ENCODE measurements around the gene CAMTA1.

Gene CAMTA1

DNA sequence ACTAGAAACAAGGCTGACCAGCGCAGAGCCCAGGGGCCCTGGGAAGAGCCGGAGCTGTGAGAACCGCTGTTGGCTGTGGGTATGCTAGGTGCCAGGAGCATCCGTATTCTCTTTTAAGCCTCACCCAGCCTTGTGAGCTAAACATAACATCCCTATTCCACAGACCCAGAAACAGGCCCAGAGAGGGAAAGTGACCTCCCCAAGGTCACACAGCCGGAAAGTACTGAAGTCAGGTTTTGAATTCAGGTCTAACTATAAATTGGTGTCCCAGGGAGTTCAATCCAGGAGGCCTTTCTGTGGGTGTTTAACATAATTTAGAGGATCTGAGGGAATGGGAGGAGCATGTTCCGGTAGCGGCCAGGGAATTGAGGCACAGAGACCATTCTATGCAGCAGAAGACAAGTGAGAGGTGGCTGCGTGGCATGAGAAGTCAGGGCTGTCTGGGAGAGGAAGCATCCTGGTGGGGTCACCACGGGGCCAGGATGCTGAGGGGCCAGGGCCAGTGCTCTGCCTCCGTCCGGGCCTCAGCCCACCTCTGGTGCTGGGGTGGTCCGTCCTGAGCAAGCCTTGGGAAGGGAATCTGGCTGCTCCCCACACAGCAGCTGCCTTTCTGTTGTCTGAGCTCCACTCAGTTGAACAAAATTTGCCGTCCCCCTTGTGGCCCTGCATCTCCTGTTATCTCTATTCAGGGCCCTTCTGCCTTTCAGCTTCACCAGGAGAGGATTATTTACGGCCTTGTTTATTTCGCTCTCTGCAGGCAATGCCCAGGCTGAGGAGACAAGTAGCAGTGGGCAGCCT is 647.0 kb downstream of the CAMTA1 start:
- Mint-ChIP-seq H3K4me1 (no peaks in the 10 kb centered on the region), H3K27me3 (peaks cover 7% of the 10 kb centered on the region), H3K9me3 (peaks cover 4% of the 10 kb centered on the region), H3K27ac (no peak overlapping the region), H3K4me3 (no peak overlapping the region), H3K36me3 (no peaks in the 10 kb centered on the region)
- no peak for ATAC-seq

DNA sequence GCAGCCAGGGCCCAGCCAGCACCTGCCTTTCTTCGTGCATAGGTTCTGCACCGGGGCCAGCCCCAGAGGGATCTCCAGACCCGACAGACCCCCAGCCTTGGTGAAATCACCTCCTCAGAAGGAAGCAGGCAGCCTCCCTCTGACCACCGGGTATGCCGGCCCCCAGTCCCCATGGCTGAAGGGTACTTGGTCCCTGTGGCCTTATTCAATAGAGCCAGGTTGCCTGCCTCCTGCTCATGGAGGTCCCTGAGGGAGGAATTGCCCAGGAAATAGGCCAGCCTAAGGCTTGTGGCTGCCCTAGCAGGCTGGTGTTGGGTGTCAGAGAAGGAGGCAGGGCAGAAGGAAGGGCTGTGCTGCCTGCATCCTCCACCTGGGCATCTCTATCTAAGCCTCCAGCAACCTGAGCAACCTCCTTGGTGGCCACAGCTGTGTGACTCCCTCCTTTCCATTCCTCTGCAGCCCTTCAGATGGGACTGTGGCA is 647.7 kb downstream of the CAMTA1 start:
- Mint-ChIP-seq H3K27ac (no peak overlapping the region), H3K36me3 (no peaks in the 10 kb centered on the region), H3K4me3 (no peak overlapping the region), H3K9me3 (peaks cover 4% of the 10 kb centered on the region), H3K27me3 (peaks cover 7% of the 10 kb centered on the region), H3K4me1 (no peaks in the 10 kb centered on the region)
- ATAC-seq = no peak

DNA sequence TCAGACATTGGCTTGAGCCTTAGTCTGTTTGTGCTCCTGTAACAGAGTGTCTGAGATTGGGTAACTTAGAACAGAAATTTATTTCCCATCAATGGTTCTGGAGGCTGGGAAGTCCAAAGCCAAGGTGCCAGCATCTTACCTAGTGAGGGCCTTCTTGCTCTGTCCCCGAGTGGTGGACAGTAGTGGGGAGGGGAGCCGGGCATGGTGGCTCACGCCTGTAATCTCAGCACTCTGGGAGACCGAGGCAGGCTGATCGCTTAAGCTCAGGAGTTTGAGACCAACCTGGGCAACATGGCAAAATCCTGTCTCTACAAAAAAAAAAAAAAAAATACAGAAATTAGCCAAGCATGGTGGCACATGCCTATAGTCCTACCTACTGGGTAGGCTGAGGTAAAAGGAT is 649.3 kb downstream of the CAMTA1 start:
- H3K4me3 Mint-ChIP-seq = no peak overlapping the region
- no peak overlapping the region for H3K27ac Mint-ChIP-seq
- H3K4me1 Mint-ChIP-seq = no peaks in the 10 kb centered on the region
- ATAC-seq = no peak
- H3K36me3 Mint-ChIP-seq = no peaks in the 10 kb centered on the region
- peaks cover 4% of the 10 kb centered on the region for H3K9me3 Mint-ChIP-seq
- H3K27me3 Mint-ChIP-seq = peaks cover 7% of the 10 kb centered on the region

DNA sequence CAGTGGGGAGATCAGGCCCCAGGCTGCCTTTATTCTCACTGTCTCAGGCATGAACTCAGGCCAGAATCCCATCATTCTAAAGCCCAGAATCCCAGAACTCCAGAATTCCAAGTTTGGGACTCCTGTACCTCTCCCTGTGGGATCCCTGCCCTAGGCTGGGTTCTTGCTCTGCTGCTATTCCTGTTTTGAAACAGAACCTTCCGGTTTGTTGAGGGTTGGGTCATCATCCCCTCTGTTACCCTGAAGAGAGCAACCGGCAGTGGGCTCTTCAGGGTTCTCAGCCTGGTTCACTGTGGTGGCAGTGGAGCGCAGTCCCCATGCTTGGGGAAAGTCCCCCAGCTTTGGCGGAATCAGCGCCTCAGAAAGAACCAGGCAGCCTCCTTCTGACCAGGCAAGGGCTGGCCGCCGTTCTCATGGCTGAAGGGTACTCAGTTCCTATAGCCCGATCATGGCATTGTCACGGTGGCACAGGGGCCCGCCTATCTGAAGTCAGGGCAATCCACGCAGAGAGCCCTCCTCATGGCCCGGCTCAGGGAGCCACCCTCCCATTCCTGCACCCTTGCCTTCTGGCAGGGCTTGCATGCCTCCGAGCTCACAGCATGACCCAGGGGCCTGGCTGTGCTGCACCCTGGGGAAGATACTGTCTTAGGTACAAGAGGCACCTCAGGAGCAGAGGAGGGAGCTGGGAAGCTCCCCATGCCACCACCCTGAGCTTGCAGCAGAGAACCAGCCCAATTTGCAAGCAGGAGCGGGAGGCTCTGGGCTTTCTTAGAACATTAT is 650.2 kb downstream of the CAMTA1 start:
- no peak for ATAC-seq
- peaks cover 7% of the 10 kb centered on the region for H3K27me3 Mint-ChIP-seq

DNA sequence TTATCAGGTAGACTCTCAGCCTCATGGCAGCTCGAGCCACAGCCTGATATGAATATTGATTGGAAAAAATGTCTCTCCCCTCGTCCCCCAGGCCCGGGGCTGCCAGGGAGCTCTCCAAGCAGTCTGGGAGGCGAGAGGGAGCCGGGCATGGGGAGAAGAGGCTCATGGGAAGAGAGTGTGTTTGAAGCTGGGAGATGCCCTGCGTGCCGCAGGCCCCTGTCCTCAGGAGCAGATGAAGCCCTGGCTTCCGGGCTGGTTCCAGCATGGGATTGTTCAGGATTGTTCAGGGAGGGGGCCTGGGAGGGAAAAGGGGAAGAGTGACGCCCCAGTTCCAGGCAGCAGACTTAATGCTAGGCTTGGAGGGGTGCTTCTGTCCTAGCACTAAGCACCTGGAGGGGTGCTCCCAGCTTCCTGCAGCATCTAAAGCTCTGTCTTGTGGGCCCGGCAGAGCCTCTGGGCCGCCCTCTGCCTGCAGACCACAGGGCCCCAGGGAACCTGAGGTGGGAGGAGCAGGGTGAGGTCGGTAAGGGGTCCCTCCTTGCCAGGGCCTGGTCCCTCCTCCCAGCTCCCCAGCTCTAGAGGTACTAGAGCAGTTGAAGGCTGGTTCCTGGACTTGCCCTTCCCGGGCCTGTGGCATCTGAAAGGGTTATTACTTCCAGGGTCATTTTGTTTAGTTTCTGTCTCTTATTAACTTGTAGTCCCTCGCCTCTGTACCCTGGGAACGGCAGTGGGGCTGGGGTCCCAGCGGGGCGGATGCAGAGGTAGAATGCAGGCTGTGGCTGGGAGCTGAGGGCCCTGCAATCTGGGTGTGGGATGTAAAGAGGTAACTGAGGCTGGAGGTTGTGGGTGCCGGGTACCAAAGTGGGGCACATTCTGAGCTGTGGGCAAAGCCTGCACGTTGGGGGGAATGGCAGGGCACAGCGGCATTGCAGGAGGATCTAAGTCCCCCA is 651.1 kb downstream of the CAMTA1 start:
- no peak overlapping the region for H3K27ac Mint-ChIP-seq
- ATAC-seq = no peak

More for the DNA sequence above, 650.2 kb downstream of the CAMTA1 start:
- Mint-ChIP-seq H3K9me3 (peaks cover 4% of the 10 kb centered on the region), H3K36me3 (no peaks in the 10 kb centered on the region), H3K4me1 (no peaks in the 10 kb centered on the region), H3K27ac (no peak overlapping the region), H3K4me3 (no peak overlapping the region)

DNA sequence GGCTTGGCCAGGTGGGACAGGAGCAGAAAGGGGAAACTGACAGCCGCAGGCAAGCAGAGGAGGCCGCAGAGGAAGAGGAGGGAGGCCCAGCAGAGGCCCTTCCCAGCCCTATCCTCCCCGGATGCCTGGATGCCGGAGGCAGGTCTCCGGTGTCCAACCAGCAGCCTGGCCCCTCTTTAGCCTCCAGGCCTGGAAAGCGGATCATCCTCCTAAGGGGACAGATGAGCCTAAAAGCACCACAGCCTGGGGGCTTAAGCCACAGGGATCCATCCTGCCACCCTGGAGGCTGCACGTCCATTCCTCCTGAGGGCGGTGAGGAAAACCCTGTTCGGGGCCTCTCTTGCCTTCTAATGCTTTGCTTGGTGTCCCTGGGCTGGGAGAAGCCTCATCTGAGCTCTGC is 651.8 kb downstream of the CAMTA1 start:
- Mint-ChIP-seq H3K27me3 (peaks cover 7% of the 10 kb centered on the region), H3K9me3 (peaks cover 4% of the 10 kb centered on the region), H3K27ac (no peak overlapping the region), H3K4me3 (no peak overlapping the region), H3K4me1 (no peaks in the 10 kb centered on the region), H3K36me3 (no peaks in the 10 kb centered on the region)
- no peak for ATAC-seq

More for the DNA sequence above, 651.1 kb downstream of the CAMTA1 start:
- H3K36me3 Mint-ChIP-seq = no peaks in the 10 kb centered on the region
- no peaks in the 10 kb centered on the region for H3K4me1 Mint-ChIP-seq
- peaks cover 4% of the 10 kb centered on the region for H3K9me3 Mint-ChIP-seq
- H3K27me3 Mint-ChIP-seq = peaks cover 7% of the 10 kb centered on the region
- H3K4me3 Mint-ChIP-seq = no peak overlapping the region

DNA sequence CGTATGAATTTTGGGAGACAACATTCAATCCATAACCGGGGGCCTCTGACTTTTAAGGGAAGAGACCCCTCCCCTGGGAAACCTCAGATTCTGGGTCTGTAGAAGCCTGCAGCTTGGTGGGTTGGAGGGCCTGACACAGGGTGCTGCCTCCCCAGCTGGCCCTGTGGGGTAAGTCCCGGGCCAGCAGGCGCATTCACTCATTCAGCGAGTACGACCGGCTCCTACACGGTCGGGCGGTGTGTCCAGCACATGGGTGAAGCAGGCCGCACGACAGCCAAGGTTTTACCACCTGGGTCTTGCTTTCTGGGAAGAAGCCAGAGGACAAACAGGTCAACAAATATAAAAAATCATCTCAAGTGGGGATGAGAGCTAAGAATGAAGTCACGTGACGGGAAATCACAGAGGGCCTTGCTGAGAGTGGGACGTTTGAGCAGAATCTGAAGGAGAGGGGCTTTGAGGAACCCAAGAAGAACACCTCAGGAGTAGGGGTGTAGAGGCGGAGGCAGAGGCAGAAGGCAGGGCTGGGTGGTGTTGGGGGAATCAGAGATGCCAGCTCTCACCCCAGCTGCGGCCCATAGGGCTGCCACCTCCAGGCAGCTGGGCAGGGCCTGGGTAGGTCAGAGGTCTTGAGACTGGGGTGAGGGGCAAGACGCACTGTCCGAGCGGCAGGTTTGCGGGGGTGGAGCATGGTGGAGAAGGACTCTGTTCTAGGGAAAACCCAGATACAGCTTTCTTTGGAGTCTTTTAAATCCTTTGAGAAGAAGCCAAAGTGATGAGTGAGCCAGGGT is 652.5 kb downstream of the CAMTA1 start:
- no peak for ATAC-seq
- no peaks in the 10 kb centered on the region for H3K4me1 Mint-ChIP-seq
- H3K9me3 Mint-ChIP-seq = peaks cover 4% of the 10 kb centered on the region
- peaks cover 7% of the 10 kb centered on the region for H3K27me3 Mint-ChIP-seq
- H3K4me3 Mint-ChIP-seq = no peak overlapping the region
- H3K36me3 Mint-ChIP-seq = no peaks in the 10 kb centered on the region
- H3K27ac Mint-ChIP-seq = no peak overlapping the region

DNA sequence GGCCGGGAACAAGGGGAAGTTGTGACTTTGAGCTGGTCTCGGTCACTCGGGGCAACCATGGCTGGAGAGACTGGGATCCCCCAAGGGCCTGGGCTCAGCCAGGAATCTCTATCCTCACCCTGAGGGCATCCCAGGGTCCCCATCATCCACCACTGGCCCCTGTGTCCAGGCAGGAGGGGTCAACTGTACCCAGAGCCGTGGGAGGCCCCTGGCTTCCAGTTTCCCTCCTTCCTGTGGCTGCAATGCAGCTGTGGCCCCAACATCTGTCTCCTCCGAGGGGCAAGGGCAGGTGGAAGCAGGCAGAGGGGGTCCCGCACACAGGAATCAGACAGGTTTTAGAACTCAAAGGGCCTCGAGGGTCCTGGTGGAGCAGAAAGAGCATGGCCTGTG is 653.1 kb downstream of the CAMTA1 start:
- Mint-ChIP-seq H3K27ac (no peak overlapping the region), H3K27me3 (peaks cover 7% of the 10 kb centered on the region), H3K4me3 (no peak overlapping the region), H3K9me3 (peaks cover 4% of the 10 kb centered on the region), H3K4me1 (no peaks in the 10 kb centered on the region), H3K36me3 (no peaks in the 10 kb centered on the region)
- no peak for ATAC-seq

DNA sequence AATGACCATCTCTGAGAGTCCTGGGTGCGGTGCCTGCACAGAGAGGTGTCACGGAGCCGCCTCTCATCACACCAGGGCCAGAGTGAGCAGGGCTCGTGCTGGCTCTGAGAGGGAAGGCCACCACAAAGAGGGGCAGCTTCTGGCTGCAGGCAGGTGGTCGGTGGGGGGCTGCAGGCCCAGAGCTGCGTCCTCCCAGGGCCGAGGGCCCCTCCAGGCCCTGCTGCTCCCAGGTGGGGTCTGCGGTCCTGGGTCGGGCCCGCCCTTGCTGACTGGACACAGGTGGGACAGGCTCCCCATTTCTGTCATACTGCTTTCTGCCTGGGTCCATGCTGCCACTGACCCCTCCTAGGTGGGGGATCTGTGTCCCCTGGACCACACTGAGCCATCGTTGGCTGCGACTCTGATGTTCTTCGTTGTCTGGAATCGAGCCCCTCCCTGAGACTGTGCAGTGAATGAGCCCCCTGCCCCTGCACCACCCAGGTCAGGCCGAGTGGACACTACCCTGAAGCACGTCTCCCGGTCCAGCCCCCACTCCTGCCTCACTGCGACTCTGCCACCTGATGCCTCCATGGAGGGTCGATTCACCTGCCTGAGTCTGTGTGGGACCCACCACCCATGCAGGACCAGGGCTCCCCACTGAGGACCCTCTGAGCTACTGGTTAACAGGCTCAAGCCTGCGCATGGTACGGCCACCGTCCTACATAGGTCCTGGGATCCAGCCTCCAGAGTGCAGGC is 653.8 kb downstream of the CAMTA1 start:
- no peak overlapping the region for H3K27ac Mint-ChIP-seq
- H3K27me3 Mint-ChIP-seq = peaks cover 7% of the 10 kb centered on the region
- H3K4me1 Mint-ChIP-seq = no peaks in the 10 kb centered on the region
- H3K9me3 Mint-ChIP-seq = peaks cover 2% of the 10 kb centered on the region
- no peaks in the 10 kb centered on the region for H3K36me3 Mint-ChIP-seq
- no peak for ATAC-seq
- H3K4me3 Mint-ChIP-seq = no peak overlapping the region

DNA sequence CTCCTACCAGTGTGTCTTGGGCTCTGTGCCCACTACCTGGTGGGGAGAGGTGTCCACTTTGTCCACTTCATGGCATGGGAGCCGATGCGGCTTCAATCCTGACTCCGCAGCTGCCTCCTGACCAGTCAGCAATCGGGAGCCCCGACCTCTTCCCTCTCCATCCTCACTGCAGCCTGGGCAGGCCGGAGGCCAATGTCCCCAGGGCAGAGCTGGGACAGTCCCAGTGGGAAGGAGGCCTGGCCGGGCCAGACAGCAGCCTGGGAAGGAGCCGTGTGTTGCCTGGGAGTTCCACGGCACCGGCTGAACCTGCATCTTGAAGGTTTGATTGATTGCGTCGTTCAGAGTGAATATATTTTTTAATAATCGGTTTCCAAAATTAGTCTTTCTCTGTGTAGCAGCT is 654.9 kb downstream of the CAMTA1 start:
- no peak for ATAC-seq
- Mint-ChIP-seq H3K27me3 (peaks cover 7% of the 10 kb centered on the region), H3K27ac (no peak overlapping the region), H3K4me1 (no peaks in the 10 kb centered on the region), H3K4me3 (no peak overlapping the region), H3K36me3 (no peaks in the 10 kb centered on the region), H3K9me3 (no peaks in the 10 kb centered on the region)

DNA sequence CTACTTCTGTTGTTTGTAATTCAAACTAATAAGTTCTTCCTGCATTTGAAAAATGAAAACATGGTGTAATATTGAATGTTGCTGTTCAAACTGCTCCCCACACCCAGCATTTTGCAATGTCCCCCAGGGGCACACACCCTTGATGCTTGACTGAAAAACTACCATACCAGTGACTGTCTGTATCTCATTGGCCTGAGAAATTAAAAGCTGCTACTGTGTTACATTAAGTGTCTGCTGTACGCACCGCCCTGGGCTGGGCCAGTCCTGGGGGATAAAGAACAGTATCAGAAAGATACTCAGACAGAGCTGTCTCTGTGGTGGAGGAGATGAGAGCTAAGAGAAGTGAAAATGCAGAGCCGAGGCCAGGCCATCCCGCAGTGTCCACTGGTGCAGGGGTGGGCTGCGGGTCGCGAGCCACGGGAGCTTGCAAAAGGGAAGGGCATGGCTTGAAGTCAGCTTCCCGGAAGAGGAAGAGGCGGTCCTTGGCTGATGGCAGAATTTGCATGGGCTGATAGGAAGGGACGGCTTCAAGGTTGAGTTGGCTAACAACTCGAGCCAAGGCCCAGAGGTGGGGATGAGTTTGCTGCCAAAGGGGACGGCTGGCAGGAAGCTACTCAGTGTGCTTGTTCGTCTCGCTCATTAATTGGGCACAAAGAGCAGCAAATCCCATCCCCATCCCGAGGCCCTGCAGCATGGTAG is 656.0 kb downstream of the CAMTA1 start:
- H3K27me3 Mint-ChIP-seq = no peaks in the 10 kb centered on the region
- no peaks in the 10 kb centered on the region for H3K36me3 Mint-ChIP-seq
- no peak overlapping the region for H3K27ac Mint-ChIP-seq
- no peak for ATAC-seq
- no peaks in the 10 kb centered on the region for H3K4me1 Mint-ChIP-seq
- H3K4me3 Mint-ChIP-seq = no peak overlapping the region
- H3K9me3 Mint-ChIP-seq = no peaks in the 10 kb centered on the region

DNA sequence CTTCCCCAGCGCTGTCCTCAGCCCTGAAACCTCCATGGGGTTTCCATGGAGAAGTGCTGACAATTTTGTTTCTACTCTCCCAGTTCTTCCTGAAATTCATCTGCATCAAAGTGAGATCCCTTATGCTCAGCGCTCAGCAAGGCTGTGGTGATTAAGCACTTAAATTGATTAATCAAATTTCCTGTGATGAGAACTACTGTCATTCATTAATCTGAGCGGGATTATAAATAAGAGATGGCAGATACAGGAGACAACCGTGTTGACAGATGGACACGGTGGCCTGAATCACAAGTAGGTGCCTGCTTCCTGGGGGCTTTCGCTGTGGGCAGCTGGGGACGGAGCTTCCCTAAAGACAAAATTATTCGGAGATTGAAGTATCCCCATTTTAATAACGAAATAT is 656.8 kb downstream of the CAMTA1 start:
- no peaks in the 10 kb centered on the region for H3K4me1 Mint-ChIP-seq
- ATAC-seq = no peak
- H3K9me3 Mint-ChIP-seq = no peaks in the 10 kb centered on the region
- no peaks in the 10 kb centered on the region for H3K27me3 Mint-ChIP-seq
- H3K27ac Mint-ChIP-seq = no peak overlapping the region
- H3K4me3 Mint-ChIP-seq = no peak overlapping the region
- H3K36me3 Mint-ChIP-seq = no peaks in the 10 kb centered on the region

DNA sequence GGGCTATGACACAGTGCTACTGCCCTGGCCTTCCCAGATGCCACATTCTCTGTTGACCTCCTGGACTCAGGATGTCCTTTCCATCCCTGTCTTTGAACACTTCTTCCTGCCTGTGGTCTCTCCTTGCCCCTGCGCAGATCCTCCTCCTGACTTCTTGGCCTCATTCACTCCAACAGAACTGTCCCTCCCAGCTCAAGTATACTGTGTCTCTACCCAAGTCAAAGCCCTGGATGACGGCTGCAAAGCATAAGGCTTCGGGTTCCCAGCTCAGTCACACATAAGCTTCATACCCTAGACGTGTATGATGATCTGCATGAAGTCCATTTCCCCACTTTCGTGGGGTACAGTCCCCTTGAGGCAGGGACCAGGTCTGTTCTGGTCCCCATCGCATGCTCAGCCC is 657.7 kb downstream of the CAMTA1 start:
- no peaks in the 10 kb centered on the region for H3K27me3 Mint-ChIP-seq
- H3K36me3 Mint-ChIP-seq = no peaks in the 10 kb centered on the region
- no peak overlapping the region for H3K4me3 Mint-ChIP-seq
- ATAC-seq = no peak
- no peaks in the 10 kb centered on the region for H3K9me3 Mint-ChIP-seq
- H3K4me1 Mint-ChIP-seq = no peaks in the 10 kb centered on the region
- H3K27ac Mint-ChIP-seq = no peak overlapping the region
